ENCODE measurements around the gene BABAM2. TPM values are rescaled to one million over a fixed set of nuclear protein-coding genes. Genes with fewer than 3 reads are reported as not detected.

The BABAM2 gene
- total and polyA plus RNA-seq, 2 experiments from 2014 or later = 17.8 to 21.5 TPM

DNA sequence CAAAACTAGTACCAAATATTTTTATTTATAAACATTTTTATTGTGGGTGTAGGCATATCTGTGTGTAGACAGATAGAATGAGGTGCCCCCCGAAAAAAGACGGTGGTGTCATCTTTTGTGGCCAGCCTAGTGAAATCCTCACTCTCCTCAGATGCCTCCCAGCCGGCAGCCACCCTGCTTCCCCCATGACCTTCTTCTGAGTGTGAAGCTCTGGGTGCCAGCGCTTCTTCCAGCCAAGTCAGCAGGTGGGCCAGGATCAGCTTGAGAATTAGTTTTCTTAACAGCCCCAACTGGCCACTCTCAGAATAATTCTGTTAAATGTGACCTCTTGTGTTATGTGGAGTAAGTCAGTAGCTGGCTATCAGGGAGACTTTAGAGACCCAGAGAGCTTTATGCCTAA lies 272.5 kb downstream of the BABAM2 start (continued):
- TF ChIP-seq, protein P1, sequence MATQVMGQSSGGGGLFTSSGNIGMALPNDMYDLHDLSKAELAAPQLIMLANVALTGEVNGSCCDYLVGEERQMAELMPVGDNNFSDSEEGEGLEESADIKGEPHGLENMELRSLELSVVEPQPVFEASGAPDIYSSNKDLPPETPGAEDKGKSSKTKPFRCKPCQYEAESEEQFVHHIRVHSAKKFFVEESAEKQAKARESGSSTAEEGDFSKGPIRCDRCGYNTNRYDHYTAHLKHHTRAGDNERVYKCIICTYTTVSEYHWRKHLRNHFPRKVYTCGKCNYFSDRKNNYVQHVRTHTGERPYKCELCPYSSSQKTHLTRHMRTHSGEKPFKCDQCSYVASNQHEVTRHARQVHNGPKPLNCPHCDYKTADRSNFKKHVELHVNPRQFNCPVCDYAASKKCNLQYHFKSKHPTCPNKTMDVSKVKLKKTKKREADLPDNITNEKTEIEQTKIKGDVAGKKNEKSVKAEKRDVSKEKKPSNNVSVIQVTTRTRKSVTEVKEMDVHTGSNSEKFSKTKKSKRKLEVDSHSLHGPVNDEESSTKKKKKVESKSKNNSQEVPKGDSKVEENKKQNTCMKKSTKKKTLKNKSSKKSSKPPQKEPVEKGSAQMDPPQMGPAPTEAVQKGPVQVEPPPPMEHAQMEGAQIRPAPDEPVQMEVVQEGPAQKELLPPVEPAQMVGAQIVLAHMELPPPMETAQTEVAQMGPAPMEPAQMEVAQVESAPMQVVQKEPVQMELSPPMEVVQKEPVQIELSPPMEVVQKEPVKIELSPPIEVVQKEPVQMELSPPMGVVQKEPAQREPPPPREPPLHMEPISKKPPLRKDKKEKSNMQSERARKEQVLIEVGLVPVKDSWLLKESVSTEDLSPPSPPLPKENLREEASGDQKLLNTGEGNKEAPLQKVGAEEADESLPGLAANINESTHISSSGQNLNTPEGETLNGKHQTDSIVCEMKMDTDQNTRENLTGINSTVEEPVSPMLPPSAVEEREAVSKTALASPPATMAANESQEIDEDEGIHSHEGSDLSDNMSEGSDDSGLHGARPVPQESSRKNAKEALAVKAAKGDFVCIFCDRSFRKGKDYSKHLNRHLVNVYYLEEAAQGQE (IDR thresholded peaks at IDR 0.05; ENCODE audit: unreplicated experiment) = no peak
- TF ChIP-seq NANOG (IDR thresholded peaks at IDR 0.05; ENCODE audit: borderline replicate concordance) = no peak
- TF ChIP-seq, protein P2, sequence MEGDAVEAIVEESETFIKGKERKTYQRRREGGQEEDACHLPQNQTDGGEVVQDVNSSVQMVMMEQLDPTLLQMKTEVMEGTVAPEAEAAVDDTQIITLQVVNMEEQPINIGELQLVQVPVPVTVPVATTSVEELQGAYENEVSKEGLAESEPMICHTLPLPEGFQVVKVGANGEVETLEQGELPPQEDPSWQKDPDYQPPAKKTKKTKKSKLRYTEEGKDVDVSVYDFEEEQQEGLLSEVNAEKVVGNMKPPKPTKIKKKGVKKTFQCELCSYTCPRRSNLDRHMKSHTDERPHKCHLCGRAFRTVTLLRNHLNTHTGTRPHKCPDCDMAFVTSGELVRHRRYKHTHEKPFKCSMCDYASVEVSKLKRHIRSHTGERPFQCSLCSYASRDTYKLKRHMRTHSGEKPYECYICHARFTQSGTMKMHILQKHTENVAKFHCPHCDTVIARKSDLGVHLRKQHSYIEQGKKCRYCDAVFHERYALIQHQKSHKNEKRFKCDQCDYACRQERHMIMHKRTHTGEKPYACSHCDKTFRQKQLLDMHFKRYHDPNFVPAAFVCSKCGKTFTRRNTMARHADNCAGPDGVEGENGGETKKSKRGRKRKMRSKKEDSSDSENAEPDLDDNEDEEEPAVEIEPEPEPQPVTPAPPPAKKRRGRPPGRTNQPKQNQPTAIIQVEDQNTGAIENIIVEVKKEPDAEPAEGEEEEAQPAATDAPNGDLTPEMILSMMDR (conservative IDR thresholded peaks at IDR 0.05; ENCODE audit: low read depth in 2 of 2) = no peak
- no peak for TF ChIP-seq ZNF331 (CRISPR knock-in tag; IDR thresholded peaks at IDR 0.05; ENCODE audit: low read depth)

DNA sequence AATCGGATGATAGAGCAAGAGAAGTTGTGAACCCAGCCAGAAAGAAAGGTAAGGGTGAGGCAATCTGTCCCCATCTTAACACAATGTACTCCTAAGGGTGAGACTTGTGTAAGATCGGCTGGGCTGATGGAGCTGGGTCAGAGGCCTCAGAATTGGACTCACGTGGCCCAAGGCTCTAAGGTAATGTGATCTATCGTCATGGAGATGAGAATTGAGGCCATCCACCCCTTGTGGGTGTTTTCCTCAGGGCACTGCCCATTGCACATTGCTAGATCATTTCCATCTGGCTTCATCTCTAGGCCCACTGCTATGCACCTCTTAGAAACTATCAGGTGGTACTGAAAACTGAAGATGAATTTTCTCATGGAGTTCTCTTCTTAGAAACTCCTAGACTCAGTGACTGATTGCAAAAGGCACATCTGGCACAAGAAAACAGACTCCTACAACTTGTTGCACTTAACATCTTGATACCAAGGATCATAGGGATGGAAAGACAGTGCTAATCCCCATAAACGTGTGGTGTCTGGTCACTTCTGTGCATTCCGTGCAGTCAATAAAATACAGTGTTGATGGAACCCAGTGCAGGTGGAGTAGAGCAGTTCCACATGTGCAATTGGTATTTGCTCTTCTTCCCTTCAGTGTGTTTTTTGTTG lies 273.2 kb downstream of the BABAM2 start:
- no peaks in the 10 kb centered on the region for H3K4me1 ChIP-seq (ENCODE audit: insufficient read depth)
- H3K4me3 Mint-ChIP-seq = no peak overlapping the region
- DNase-seq (ENCODE audit: low spot score) (no peak), ATAC-seq (no peak)
- no peak overlapping the region for H3K27ac Mint-ChIP-seq
- no peaks in the 10 kb centered on the region; the same call in 1 of the 2 replicates for H3K9me2 ChIP-seq (ENCODE audit: insufficient read depth)
- H3K9me3 Mint-ChIP-seq = no peaks in the 10 kb centered on the region
- H3K4me2 ChIP-seq = no peak overlapping the region
- H3K79me2 ChIP-seq (replicated peaks; ENCODE audit: insufficient read depth) = no peaks in the 10 kb centered on the region
- H3K27me3 ChIP-seq (ENCODE audit: insufficient read depth) = no peaks in the 10 kb centered on the region
- no peak overlapping the region for H2AFZ ChIP-seq
- no peaks in the 10 kb centered on the region for H3K4me1 Mint-ChIP-seq
- no peaks in the 10 kb centered on the region for H3K36me3 Mint-ChIP-seq (ENCODE audit: low read depth)
- H3K4me3 ChIP-seq = no peak overlapping the region
- no peaks in the 10 kb centered on the region for H3K36me3 ChIP-seq (ENCODE audit: insufficient read depth)
- H3F3A ChIP-seq (replicated peaks; ENCODE audit: low read depth) = no peaks in the 10 kb centered on the region
- H3K27me3 Mint-ChIP-seq (ENCODE audit: insufficient read depth, low read depth, poor library complexity) = peaks cover 1% of the 10 kb centered on the region
- H3K27ac ChIP-seq (ENCODE audit: low read depth) = no peak overlapping the region
- no peaks in the 10 kb centered on the region for H4K20me1 ChIP-seq (replicated peaks; ENCODE audit: insufficient read depth)
- TF ChIP-seq JUNB (IDR thresholded peaks at IDR 0.05; ENCODE audit: unreplicated experiment) (no peak), POLR2AphosphoS5 (IDR thresholded peaks at IDR 0.05; ENCODE audit: low read depth) (no peak), EZH2phosphoT487 (IDR thresholded peaks at IDR 0.05; ENCODE audit: unreplicated experiment) (no peak), ZNF331 (CRISPR knock-in tag; IDR thresholded peaks at IDR 0.05; ENCODE audit: low read depth) (no peak), CREB1 (CRISPR knock-in tag; IDR thresholded peaks at IDR 0.05; ENCODE audit: low read depth) (no peak), ZNF114 (CRISPR knock-in tag; IDR thresholded peaks at IDR 0.05) (no peak), EZH2 (IDR thresholded peaks at IDR 0.05; ENCODE audit: low read depth, unreplicated experiment) (no peak), STAT1 (IDR thresholded peaks at IDR 0.05; ENCODE audit: unreplicated experiment) (no peak)
- TF ChIP-seq, protein P3, sequence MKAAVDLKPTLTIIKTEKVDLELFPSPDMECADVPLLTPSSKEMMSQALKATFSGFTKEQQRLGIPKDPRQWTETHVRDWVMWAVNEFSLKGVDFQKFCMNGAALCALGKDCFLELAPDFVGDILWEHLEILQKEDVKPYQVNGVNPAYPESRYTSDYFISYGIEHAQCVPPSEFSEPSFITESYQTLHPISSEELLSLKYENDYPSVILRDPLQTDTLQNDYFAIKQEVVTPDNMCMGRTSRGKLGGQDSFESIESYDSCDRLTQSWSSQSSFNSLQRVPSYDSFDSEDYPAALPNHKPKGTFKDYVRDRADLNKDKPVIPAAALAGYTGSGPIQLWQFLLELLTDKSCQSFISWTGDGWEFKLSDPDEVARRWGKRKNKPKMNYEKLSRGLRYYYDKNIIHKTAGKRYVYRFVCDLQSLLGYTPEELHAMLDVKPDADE (IDR thresholded peaks at IDR 0.05) = no peak
- TF ChIP-seq, protein P2 (conservative IDR thresholded peaks at IDR 0.05; ENCODE audit: low read depth in 2 of 2) = no peak
